A673 (cell line): Measurements from ENCODE around the gene FAM168A.

Experiments used
- CTCF ChIP-seq: fragments of 300-800, 200-600 bp; sonication (generic); conservative IDR thresholded peaks from 2 replicates; pipeline ENCODE4 v1.5.1; 2017; ENCODE audit warnings: low read depth, mild to moderate bottlenecking, antibody characterized with exemption, low read length, moderate library complexity, mixed read lengths
- EZH2 ChIP-seq: fragments of 200-600 bp; sonication (generic); IDR thresholded peaks from 2 replicates; pipeline ENCODE4 v1.6.1; 2017; ENCODE audit warnings: borderline replicate concordance, low read depth, mild to moderate bottlenecking, mixed read lengths, antibody characterized with exemption, low read length; ENCODE audit not compliant: poor library complexity, severe bottlenecking

DNA sequence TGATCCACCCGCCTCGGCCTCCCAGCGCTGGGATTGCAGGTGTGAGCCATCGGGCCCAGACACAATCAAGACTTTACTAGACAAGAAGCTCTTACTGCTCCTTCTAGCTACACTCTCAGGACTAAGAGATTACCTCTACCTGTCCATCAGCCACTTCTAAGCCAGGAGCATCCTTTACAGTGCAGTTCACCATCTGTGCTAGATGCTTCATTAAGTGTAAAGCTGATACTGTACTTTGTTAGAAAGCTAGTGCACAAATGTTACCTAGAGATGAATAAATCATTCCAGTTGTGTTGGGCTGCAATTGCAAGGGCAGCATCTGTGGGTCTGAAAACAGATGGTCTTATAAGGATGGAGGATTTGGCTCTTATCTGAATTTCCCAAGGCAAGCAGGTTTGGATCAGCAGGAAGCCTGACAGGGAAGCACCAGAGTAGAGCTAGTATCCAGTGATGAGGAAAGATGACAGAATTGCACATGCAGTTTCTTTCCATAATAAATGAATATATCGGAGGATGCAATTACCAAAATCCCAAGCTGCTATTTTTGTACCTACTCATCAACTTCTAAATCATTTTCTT lies 58.3 kb downstream of the FAM168A start:
- TF ChIP-seq CTCF (no peak), EZH2 (no peak)
